HCT116 (cell line): ENCODE results near the gene SHISA6. TPM values are rescaled to one million over a fixed set of nuclear protein-coding genes. Genes with fewer than 3 reads are reported as not detected.

Source experiments
- ATAC-seq: fragments of 200-7000 bp; cut with Tn5 transposase; 2 replicates; pipeline ENCODE4 v1.9.1; 2020; ENCODE audit warnings: mild to moderate bottlenecking, moderate library complexity
- BruUV-seq: library from RNA; stranded (reverse); fragments of 400-500 nt; replicated peaks from 2 replicates; lab custom pipeline; 2021; lab: Mats Ljungman, UMichigan
- CTCF ChIA-PET: fragments of 300-600 bp; sonication (Branson Sonifier 250); formaldehyde crosslinking; loops from one replicate; lab custom pipeline; 2021; ENCODE audit warnings: antibody characterized with exemption; lab: Charles Lee
- POLR2A ChIA-PET: fragments of 300-600, 350-600 bp; sonication (Branson Sonifier 250); formaldehyde crosslinking; loops from one replicate; lab custom pipeline; 2021; ENCODE audit warnings: antibody characterized with exemption; lab: Charles Lee
- RAD21 ChIA-PET, 2 experiments: fragments of 300-600 bp; sonication (Branson Sonifier 250); formaldehyde crosslinking; loops; one replicate each; lab custom pipeline; 2023; ENCODE audit warnings: low total read pairs in 2 of 2; ENCODE audit not compliant: uncharacterized antibody in 2 of 2, unreplicated experiment in 2 of 2, low non-redundant PET in 1 of 2; lab: Charles Lee
- DNase-seq: peaks from one replicate; pipeline ENCODE4 v3.0.0-alpha.2; 2010; ENCODE audit warnings: low read depth, low spot score
- H2AFZ ChIP-seq: fragments of 200-600 bp; shearing (Covaris generic), sonication (generic); 2 replicates; pipeline ENCODE4 v1.6.1; 2017; ENCODE audit warnings: low read depth, mixed run types, mixed read lengths, antibody characterized with exemption, low read length; ENCODE audit not compliant: poor library complexity, severe bottlenecking
- H3K27ac ChIP-seq: 2 replicates; pipeline ENCODE4 v1.5.1; 2012; ENCODE audit warnings: low read depth, low read length
- H3K27me3 ChIP-seq: fragments of 200-600 bp; sonication (generic); 2 replicates; pipeline ENCODE4 v1.6.1; 2016; ENCODE audit warnings: mixed run types, low read length, mixed read lengths; ENCODE audit not compliant: insufficient read depth
- H3K36me3 ChIP-seq, 2 experiments: fragments of 200-500 bp in 1 of 2; fragments of 200-600 bp in 1 of 2; sonication (Bioruptor generic) in 1 of 2; sonication (generic) in 1 of 2; 2 replicates each; pipeline versions ENCODE4 v1.5.1 to v1.6.1; 2014 to 2016; ENCODE audit warnings: low read length in 2 of 2, inconsistent platforms in 1 of 2, mixed read lengths in 1 of 2, mixed run types in 1 of 2; ENCODE audit not compliant: insufficient read depth in 2 of 2, control insufficient read depth in 1 of 2
- H3K4me1 ChIP-seq, 2 experiments: fragments of 200-600 bp in 1 of 2; sonication (generic) in 1 of 2; 2 replicates each; pipeline versions ENCODE4 v1.5.1 to v1.6.1; 2012 to 2017; ENCODE audit warnings: low read length in 2 of 2, inconsistent platforms in 1 of 2, mild to moderate bottlenecking in 1 of 2, mixed read lengths in 1 of 2, mixed run types in 1 of 2, moderate library complexity in 1 of 2; ENCODE audit not compliant: insufficient read depth in 2 of 2, control insufficient read depth in 1 of 2
- H3K4me2 ChIP-seq: fragments of 200-600 bp; sonication (generic); 2 replicates; pipeline ENCODE4 v1.6.1; 2017; ENCODE audit warnings: mixed run types, low read length, mixed read lengths
- H3K4me3 ChIP-seq, 2 experiments: fragments of 200-600 bp in 1 of 2; sonication (generic) in 1 of 2; replicated peaks in 1 of 2; 2 replicates each; pipeline ENCODE4 v1.5.1; 2011 to 2016; ENCODE audit warnings: low read length in 2 of 2, control low read depth in 1 of 2, low read depth in 1 of 2, mild to moderate bottlenecking in 1 of 2, mixed read lengths in 1 of 2, mixed run types in 1 of 2
- H3K79me2 ChIP-seq: fragments of 200-600 bp; sonication (generic); 2 replicates; pipeline ENCODE4 v1.6.1; 2017; ENCODE audit warnings: mild to moderate bottlenecking, mixed run types, low read length, moderate library complexity, mixed read lengths; ENCODE audit not compliant: insufficient read depth
- H3K9ac ChIP-seq: fragments of 200-600 bp; sonication (generic); 2 replicates; pipeline ENCODE4 v1.6.1; 2016; ENCODE audit warnings: low read length, mixed read lengths
- H3K9me2 ChIP-seq: fragments of 200-600 bp; sonication (generic), shearing (Covaris generic); 2 replicates; pipeline ENCODE4 v1.6.1; 2017; ENCODE audit warnings: mixed run types, mild to moderate bottlenecking, moderate library complexity; ENCODE audit not compliant: insufficient read depth
- H3K9me3 ChIP-seq, 2 experiments: fragments of 200-500 bp in 1 of 2; fragments of 200-600 bp in 1 of 2; sonication (Bioruptor generic) in 1 of 2; sonication (generic) in 1 of 2; 2 replicates each; pipeline ENCODE4 v1.6.1; 2014 to 2017; ENCODE audit warnings: low read length in 2 of 2, mixed read lengths in 2 of 2, inconsistent platforms in 1 of 2, low read depth in 1 of 2, mild to moderate bottlenecking in 1 of 2, mixed run types in 1 of 2, moderate library complexity in 1 of 2; ENCODE audit not compliant: control insufficient read depth in 1 of 2, insufficient read depth in 1 of 2
- H4K20me1 ChIP-seq: fragments of 200-600 bp; sonication (generic), shearing (Covaris generic); 2 replicates; pipeline ENCODE4 v1.6.1; 2017; ENCODE audit warnings: mixed run types, mild to moderate bottlenecking, moderate library complexity; ENCODE audit not compliant: insufficient read depth
- EGR1 ChIP-seq: IDR thresholded peaks from 2 replicates; pipeline ENCODE4 v1.6.1; 2012; ENCODE audit warnings: low read depth
- EZH2 ChIP-seq: fragments of 200-600 bp; sonication (generic); IDR thresholded peaks from 2 replicates; pipeline ENCODE4 v1.6.1; 2017; ENCODE audit warnings: antibody characterized with exemption, mixed run types
- EZH2phosphoT487 ChIP-seq: fragments of 200-600 bp; IDR thresholded peaks from 2 replicates; pipeline ENCODE4 v1.6.1; 2018; ENCODE audit warnings: antibody characterized with exemption, borderline replicate concordance
- FOSL1 ChIP-seq: IDR thresholded peaks from 2 replicates; pipeline ENCODE4 v1.6.1; 2012; ENCODE audit warnings: low read depth
- JUND ChIP-seq: IDR thresholded peaks from 2 replicates; pipeline ENCODE4 v1.6.1; 2012
- MAX ChIP-seq: IDR thresholded peaks from 2 replicates; pipeline ENCODE4 v1.6.1; 2012
- POLR2A ChIP-seq: IDR thresholded peaks from 2 replicates; pipeline ENCODE4 v1.7.0; 2011; ENCODE audit warnings: borderline replicate concordance; ENCODE audit not compliant: insufficient read depth, insufficient read length; ENCODE audit errors: extremely low read depth
- RAD21 ChIP-seq: IDR thresholded peaks from 2 replicates; pipeline ENCODE4 v1.6.1; 2012; ENCODE audit warnings: low read depth, mild to moderate bottlenecking
- SIN3A ChIP-seq: IDR thresholded peaks from 2 replicates; pipeline ENCODE4 v1.6.1; 2012; ENCODE audit warnings: low read depth
- SP1 ChIP-seq: IDR thresholded peaks from 2 replicates; pipeline ENCODE4 v1.6.1; 2012; ENCODE audit warnings: low read depth
- SRF ChIP-seq: IDR thresholded peaks from 2 replicates; pipeline ENCODE4 v1.6.1; 2012; ENCODE audit warnings: low read depth
- TCF7L2 ChIP-seq: IDR thresholded peaks from 2 replicates; pipeline ENCODE4 v1.7.0; 2011; ENCODE audit warnings: borderline replicate concordance, inconsistent platforms; ENCODE audit not compliant: insufficient read depth, insufficient read length; ENCODE audit errors: extremely low read depth
- ZFX ChIP-seq: fragments of 450-650 bp; IDR thresholded peaks from 2 replicates; pipeline ENCODE4 v1.6.1; 2017
- ZNF274 ChIP-seq: fragments of 200-500 bp; sonication (Bioruptor generic); IDR thresholded peaks from 2 replicates; pipeline ENCODE4 v1.6.1; 2014; ENCODE audit warnings: mild to moderate bottlenecking, low read depth, low read length, inconsistent platforms
- intact Hi-C: fragments of 100-400 bp; cut with micrococcal nuclease; formaldehyde crosslinking; loops from 2 replicates; pipeline ENCODE4 v1.10.0; 2022
- total RNA-seq: library from RNA; stranded (reverse); gene quantifications from one replicate; pipeline ENCODE4 v1.2.1, GENCODE V29; 2021; ENCODE audit not compliant: unreplicated experiment
- TF ChIP-seq, protein P1 (sequence below): IDR thresholded peaks from 2 replicates; pipeline ENCODE4 v1.6.1; 2012
- TF ChIP-seq, protein P2 (sequence below): IDR thresholded peaks from 2 replicates; pipeline ENCODE4 v1.6.1; 2012; ENCODE audit warnings: low read depth

Gene SHISA6
- total RNA-seq, 1 experiment from 2014 or later = not detected

DNA sequence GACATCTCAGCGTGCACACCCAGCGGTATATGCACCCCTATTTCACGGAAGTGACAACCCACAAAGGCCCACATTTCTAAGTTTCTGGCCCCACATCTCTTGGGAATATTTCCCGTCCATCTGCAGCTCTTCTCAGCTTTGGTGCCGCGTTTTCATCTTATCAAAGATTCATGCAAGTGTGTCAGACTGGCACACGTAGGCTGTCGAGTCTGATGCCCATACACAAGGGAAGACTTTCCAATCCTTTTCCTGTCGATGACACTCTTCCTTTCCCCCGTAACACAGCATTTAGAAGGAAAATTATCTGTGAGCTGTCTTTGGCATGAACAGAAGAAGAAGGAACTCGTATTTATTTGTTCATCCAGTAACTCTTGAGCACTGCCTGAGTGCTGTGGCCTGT is 83.0 kb downstream of the SHISA6 start:
- RAD21 ChIA-PET = no interaction called here
- no peaks in the 10 kb centered on the region for H3K79me2 ChIP-seq
- H3K4me2 ChIP-seq = no peak overlapping the region
- H3K4me1 ChIP-seq = no peaks in the 10 kb centered on the region
- CTCF ChIA-PET = no interaction called here
- H3K36me3 ChIP-seq = no peaks in the 10 kb centered on the region
- no peaks in the 10 kb centered on the region for H3K9me2 ChIP-seq
- POLR2A ChIA-PET = no interaction called here
- peaks cover 0 to 27% of the 10 kb centered on the region in 2 experiments; a peak in 2 of 4 replicates for H3K9me3 ChIP-seq
- no peaks in the 10 kb centered on the region for H4K20me1 ChIP-seq
- ATAC-seq = no peak
- no peak overlapping the region for H2AFZ ChIP-seq
- no TSS peak for BruUV-seq
- TF ChIP-seq TCF7L2 (no peak), SP1 (no peak), RAD21 (no peak), ZNF274 (no peak), JUND (no peak), EGR1 (no peak), SRF (no peak)
- H3K27ac ChIP-seq = no peak overlapping the region
- no peak overlapping the region for H3K4me3 ChIP-seq
- DNase-seq = no peak
- H3K27me3 ChIP-seq = no peaks in the 10 kb centered on the region
- no peak overlapping the region for H3K9ac ChIP-seq
- intact Hi-C loops = no loop called here

GRCh38 chr17:11324846-11325420 is 83.9 kb downstream of the SHISA6 start:
- no peaks in the 10 kb centered on the region for H3K9me2 ChIP-seq
- no peak for TF ChIP-seq POLR2A
- TF ChIP-seq MAX = no peak
- TF ChIP-seq ZFX = no peak
- no peak for TF ChIP-seq EZH2
- TF ChIP-seq SIN3A = no peak
- no peak for TF ChIP-seq ZNF274
- no peak for TF ChIP-seq FOSL1
- no peak for TF ChIP-seq EZH2phosphoT487
- no peak for TF ChIP-seq SP1
- TF ChIP-seq, protein P1, sequence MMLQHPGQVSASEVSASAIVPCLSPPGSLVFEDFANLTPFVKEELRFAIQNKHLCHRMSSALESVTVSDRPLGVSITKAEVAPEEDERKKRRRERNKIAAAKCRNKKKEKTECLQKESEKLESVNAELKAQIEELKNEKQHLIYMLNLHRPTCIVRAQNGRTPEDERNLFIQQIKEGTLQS = no peak
- TF ChIP-seq, protein P2, sequence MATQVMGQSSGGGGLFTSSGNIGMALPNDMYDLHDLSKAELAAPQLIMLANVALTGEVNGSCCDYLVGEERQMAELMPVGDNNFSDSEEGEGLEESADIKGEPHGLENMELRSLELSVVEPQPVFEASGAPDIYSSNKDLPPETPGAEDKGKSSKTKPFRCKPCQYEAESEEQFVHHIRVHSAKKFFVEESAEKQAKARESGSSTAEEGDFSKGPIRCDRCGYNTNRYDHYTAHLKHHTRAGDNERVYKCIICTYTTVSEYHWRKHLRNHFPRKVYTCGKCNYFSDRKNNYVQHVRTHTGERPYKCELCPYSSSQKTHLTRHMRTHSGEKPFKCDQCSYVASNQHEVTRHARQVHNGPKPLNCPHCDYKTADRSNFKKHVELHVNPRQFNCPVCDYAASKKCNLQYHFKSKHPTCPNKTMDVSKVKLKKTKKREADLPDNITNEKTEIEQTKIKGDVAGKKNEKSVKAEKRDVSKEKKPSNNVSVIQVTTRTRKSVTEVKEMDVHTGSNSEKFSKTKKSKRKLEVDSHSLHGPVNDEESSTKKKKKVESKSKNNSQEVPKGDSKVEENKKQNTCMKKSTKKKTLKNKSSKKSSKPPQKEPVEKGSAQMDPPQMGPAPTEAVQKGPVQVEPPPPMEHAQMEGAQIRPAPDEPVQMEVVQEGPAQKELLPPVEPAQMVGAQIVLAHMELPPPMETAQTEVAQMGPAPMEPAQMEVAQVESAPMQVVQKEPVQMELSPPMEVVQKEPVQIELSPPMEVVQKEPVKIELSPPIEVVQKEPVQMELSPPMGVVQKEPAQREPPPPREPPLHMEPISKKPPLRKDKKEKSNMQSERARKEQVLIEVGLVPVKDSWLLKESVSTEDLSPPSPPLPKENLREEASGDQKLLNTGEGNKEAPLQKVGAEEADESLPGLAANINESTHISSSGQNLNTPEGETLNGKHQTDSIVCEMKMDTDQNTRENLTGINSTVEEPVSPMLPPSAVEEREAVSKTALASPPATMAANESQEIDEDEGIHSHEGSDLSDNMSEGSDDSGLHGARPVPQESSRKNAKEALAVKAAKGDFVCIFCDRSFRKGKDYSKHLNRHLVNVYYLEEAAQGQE = no peak
- TF ChIP-seq, all 23 proteins: peak for 0
- ChIA-PET CTCF (no interaction called here), RAD21 (no interaction called here), POLR2A (no interaction called here)
- no peak overlapping the region for H3K9ac ChIP-seq
- no peak overlapping the region for H2AFZ ChIP-seq
- intact Hi-C loops = no loop called here
- no peaks in the 10 kb centered on the region for H3K4me1 ChIP-seq
- no peak overlapping the region for H3K4me3 ChIP-seq
- peaks cover 0 to 34% of the 10 kb centered on the region in 2 experiments; a peak in 2 of 4 replicates for H3K9me3 ChIP-seq
- H3K36me3 ChIP-seq = no peaks in the 10 kb centered on the region
- H3K4me2 ChIP-seq = no peak overlapping the region
- DNase-seq = no peak
- no peaks in the 10 kb centered on the region for H3K79me2 ChIP-seq
- H3K27me3 ChIP-seq = no peaks in the 10 kb centered on the region
- H3K27ac ChIP-seq = no peak overlapping the region
- no peak for ATAC-seq
- no peaks in the 10 kb centered on the region for H4K20me1 ChIP-seq
- no TSS peak for BruUV-seq
